HG03439 (cell line): ENCODE measurements around the gene ZNF331.

ENCODE experiments used
- ATAC-seq: cut with Tn5 transposase; IDR thresholded peaks from one replicate; pipeline ENCODE4 v1.9.1; 2021; ENCODE audit warnings: mild to moderate bottlenecking, moderate library complexity; ENCODE audit not compliant: unreplicated experiment

The ZNF331 gene

DNA sequence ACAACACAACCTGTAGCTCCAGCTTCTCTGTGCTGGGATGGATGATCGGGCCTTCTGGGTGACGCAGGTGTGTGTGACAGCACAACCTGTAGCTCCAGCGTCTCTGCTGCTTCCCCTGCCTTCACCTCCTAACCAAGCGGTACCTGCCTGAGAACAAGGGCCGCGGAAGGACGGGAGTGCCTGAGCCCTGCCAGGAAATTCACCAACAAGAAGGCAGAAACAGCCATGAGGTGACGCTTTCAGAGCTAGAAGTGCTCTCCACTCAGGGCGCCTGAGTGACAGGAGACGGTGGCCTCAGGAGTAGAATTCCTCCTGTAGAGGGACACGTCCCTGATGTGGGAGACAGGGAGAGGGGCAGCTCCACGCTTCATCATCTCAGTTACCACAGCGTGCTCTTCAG lies 17.4 kb downstream of the ZNF331 start:
- ATAC-seq: no peak

DNA sequence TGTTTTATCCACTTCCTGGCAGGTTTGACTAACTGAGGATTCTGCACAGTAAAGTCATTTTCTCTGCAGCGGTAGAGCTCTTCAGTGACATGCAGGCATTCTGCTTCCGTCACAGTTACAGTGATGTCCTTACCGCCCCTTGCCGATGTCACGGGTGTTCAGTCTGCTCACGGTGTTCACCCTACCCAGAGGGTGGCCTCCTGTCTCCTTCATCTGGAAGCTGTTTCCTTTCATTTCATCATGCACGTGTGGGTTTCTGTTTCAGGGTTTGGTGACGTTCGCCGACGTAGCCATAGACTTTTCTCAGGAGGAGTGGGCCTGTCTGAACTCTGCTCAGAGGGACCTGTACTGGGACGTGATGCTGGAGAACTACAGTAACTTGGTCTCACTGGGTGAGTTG lies 33.4 kb downstream of the ZNF331 start:
- ATAC-seq: no peak

DNA sequence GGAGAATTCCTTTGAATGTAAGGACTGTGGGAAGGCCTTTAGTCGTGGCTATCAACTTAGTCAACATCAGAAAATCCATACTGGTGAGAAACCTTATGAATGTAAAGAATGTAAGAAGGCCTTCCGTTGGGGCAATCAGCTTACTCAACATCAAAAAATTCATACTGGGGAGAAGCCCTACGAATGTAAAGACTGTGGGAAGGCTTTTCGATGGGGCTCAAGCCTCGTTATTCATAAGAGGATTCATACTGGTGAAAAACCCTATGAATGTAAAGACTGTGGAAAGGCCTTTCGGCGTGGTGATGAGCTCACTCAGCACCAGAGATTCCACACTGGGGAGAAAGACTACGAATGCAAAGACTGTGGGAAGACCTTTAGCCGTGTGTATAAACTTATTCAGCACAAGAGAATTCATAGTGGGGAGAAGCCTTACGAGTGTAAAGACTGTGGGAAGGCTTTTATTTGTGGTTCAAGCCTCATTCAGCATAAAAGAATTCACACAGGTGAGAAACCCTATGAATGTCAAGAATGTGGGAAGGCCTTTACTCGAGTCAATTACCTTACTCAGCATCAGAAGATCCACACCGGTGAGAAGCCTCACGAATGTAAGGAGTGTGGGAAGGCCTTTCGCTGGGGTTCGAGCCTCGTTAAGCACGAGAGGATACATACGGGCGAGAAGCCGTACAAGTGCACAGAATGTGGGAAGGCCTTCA lies 39.2 kb downstream of the ZNF331 start:
- ATAC-seq: no peak

DNA sequence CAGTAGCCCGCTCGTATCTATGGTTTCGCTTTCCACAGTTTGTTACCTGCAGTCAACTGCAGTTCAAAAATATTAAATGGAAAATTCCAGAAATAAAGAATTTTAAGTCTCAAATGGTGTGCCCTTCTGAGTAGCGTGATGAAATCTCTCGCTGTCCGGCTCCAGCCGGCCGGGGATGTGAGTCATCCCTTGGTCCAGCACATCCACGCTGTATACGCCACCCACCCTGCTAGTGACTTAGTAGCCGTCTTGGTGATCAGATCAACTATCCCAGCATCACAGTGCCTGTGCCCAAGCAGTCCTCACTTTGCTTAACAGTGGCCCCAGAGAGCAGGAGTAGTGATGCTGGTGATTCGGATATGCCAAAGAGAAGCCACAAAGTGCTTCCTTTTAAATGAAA lies 40.0 kb downstream of the ZNF331 start:
- ATAC-seq: no peak

DNA sequence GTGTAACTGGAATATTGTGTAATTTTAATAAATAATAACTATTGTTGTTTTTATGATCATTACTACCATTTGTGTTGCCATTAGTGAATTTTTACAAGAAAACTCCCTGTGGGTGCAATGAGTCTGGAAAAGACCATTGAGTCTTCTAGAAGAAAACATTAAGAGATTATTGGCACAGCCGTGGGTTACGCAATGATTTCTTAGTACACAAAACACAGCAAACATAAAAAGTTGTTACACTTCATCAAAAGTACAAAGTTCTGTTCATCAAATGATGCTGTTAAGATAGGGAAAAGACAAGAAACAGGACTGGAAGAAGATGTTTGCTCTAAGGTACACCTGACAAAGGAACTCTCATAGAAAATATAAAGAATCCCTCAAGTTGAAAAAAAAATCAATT lies 41.6 kb downstream of the ZNF331 start:
- ATAC-seq: no peak

DNA sequence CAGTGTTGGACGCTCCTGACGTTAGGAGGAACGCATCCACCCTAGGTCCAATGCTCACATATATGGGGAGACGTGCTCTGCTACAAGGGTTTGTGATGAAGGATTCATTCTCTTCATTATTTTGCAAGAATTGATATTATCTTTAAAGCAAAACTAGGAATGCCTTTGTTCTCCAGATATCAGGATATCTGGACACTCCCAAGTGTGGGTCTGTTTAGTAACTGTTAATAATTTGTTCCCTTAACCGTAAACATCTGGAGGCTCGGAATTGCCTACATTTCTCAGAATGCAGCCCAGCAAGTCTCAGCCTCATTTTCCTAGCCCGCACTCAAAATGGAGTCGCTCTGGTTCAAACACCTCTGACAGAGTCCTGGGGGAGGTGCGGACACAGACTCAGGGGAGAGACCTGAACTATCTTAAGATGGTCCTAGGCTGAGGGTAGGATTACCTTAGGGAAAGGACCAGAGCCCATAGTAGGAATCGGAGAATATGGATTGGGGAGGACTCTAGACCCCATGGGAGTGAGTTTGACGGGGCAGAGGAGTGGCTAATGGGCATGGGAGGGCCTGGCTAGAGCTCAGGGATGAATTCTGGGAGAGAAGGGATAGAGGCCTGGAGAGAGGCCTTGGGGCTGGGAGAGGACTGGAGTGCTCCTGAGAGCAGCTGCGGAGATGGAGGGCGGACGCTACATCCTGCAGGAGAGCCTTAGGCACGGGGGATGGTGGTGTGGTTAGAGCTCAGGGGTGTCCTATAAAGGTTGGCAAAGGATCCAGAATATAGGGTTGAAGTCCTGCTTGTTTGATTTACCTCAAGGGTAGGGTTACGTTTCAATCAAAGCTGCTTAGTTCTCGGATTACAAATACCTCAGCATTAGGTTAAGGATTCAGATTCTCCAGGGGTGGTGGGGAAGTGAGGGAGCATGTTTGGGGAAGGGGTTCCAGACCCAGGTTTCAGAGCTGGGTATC lies 43.2 kb downstream of the ZNF331 start:
- ATAC-seq: no peak

DNA sequence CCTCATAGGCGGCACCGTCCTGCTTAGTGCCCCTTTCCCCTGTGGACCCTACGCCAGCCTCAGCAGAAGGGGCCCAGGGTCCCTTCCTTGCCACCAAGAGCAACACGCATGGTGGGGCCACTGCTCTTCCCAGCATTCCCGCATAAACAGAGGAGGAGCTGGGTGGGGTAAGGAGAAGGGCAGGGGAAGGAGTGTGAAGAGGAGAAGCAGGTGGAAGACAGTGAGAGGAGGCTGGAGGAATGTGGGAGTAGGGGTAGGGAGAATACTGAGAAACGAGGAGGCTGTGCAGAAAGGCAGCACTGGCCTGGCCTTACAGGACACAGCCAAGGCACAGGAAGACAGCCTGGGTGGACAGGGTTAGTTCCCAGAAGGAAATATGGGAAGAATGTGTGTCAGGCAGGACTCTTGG lies 43.9 kb downstream of the ZNF331 start:
- no peak for ATAC-seq

DNA sequence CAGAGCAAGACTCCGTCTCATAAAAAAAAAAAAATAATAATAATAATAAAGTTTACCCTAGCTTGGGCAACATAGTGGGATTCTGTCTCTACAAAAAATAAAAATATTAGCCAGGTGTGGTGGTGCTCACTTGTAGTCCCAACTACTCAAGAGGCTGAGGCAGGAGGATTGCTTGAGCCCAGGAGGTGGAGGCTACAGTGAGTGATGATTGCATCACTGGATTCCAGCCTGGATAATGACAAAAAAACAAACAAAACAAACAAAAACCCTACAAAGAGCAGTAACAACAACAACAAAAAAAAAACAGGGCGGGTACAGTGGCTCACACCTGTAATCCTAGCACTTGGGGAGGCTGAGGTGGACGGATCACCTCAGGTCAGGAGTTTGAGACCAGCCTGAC lies 45.2 kb downstream of the ZNF331 start:
- ATAC-seq: no peak

DNA sequence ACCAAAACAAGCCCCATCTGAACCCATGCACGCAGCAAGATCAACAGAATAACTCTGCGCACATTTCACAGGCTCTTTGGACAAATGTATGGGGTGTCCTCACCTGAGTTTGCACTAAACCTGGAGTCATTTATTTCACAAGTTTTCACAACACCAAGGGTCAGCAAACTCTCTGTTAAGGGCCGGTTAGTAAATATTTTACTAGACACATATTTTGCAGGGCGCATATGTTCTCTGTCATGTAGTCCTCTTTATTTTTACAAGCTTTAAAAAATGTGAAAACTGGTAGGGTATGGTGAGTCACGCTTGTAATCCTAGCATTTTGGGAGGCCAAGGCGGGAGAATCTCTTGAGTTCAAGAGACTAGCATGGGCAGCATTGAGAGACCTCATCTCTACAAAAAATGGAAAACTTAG lies 48.3 kb downstream of the ZNF331 start:
- no peak for ATAC-seq

DNA sequence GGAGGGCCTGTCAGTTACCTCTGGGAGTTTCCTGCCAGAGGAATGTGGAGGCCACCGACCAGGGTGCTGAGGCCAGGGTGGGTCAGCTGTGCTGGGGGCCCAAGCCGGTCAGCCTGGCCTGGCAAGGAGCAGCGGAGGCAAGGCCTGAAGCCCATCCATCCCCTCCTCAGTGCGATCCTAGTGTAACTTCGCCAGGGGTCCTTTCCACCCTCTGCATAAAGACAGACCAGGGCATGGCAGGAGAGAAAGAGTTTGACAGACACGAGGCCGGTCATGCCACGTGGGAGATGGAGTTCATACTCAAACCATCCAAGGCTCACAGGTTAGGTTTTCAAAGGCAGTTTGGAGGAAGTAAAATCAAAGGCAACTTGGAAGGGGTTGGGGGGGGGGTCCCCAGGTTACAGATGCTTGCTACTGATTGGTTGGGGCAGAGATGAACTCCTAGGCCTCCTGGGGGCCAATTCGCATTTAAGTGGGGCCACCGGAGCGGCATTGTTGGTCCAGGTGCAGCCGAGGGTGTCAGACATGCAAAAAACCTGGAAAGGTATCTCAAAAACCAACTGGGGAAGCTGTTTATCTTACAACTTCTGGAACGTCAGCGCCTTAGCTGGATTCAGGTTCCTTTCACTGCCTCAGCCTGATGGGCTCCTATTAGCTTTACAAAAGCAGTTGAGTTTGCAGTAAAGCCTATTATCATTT lies 57.0 kb downstream of the ZNF331 start:
- ATAC-seq: no peak

DNA sequence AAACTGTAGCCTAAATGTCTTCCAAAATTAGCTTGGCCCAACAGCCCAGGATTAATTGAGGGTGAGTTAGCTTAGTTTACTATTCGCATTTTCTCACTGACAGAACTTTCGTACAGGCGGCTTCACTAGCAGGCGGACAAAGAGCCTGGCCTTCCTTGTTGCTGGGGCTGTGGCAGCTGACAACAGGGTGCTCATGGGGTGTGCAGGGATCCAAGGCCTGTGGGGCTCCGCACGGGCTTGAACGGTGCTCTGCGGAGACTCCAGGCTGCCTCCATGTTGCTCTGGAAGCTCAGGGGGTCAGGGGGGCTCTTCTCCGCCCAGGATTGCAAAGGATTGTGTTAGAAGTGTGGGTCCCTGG lies 57.5 kb downstream of the ZNF331 start:
- ATAC-seq: no peak

DNA sequence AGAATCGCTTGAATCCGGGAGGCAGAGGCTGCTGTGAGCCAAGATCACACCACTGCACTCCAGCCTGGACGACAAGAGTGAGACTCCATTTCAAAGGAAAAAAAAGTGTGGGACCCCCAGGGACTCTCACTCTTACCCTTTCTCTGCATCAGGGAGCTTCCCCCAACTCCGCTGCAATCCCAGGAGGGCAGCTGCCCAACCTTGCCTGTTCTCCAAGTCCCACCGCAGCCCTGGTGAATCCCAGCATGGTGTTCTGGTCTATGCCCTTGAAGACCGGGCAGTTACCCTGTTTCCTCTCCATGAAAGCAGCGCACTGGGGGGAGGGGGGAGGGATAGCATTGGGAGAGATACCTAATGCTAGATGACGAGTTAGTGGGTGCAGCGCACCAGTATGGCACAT lies 58.1 kb downstream of the ZNF331 start:
- no peak for ATAC-seq

DNA sequence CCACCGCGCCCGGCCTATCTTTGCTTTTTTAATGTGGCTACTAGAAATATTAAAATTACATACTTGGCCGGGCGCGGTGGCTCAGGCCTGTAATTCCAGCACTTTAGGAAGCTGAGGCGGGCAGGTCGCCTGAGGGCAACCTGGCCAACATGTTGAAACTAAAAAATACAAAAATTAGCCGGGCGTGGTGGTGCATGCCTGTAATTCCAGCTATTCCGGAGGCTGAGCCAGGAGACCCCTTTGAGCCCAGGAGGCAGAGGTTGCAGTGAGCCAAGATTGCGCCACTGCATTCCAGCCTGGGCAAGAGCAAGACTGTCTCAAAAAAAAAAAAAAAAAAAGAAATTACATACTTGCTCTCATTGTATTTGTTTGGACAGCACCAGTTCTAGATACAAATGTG lies 59.1 kb downstream of the ZNF331 start:
- ATAC-seq: no peak

DNA sequence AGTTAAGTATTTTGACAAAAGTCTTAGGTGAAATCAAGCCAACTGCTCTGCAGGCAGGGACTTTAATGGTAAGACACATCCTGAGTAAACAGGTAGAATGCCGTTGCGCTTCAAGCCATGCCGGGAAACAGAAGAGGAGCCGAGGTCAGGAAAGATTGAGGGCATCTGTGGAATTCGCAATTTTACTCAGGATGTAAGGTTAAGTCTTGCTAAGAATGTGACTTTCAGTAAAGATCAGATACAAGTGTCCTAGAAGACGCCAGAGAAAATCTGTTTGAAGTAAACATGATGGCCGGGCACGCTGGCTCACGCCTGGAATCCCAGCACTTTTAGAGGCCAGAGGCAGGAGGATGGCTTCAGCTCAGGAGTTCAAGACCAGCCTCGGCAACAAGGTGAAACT lies 60.4 kb downstream of the ZNF331 start:
- ATAC-seq: no peak

DNA sequence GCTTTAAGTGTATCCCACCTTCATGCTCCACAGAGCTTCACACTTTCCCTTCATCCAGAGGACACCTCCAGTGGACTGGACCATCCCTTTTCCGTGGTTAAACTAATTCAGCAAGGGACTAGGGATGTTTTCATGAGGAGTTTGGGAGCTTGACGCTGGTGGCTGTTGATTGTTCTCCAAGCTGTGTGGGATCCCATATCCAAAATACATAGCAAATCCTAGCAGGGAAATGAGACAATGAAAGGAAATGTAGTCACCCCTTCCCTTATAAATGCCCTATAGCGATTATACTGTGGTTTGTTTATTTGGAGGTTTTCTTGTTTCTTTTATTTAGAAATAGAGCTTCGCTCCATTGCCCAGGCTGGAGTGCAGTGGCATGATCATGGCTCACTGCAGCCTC lies 62.3 kb downstream of the ZNF331 start:
- no peak for ATAC-seq

DNA sequence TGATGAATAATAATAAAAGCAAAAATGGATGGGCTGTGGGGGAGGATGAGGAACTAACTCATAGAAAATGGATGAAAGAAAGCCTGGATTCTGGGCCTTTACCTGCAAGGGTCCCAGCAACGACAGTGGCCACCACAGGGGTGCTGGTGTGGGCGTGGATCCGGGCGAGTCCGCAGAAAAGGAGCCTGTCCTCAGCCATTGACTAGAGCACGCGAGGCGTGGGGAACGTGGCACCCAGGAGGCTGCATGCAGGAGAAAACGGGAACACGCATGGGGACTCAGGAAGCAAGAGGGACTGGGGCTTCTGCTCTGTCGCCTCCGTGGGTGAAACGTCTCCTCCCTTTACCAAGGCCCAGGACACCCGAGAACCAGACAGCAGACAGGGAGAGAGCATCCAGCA lies 68.1 kb downstream of the ZNF331 start:
- ATAC-seq: no peak

DNA sequence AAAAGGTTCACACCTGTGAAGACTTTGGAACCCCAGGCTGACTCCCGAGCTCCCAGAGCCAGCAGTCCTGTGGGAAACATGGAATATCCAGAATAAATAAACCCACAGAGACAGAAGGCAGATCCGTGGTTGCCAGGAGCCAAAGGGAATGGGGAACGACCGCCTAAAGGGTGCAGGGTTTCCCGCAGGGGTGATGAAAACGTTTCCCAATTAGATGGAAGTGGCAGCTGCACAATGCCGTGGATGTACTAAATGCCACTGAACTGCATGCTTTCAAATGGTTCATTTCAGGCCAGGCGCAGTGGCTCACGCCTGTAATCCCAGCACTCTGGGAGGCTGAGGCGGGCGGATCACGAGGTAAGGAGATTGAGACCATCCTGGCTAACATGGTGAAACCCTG lies 70.4 kb downstream of the ZNF331 start:
- ATAC-seq: no peak

DNA sequence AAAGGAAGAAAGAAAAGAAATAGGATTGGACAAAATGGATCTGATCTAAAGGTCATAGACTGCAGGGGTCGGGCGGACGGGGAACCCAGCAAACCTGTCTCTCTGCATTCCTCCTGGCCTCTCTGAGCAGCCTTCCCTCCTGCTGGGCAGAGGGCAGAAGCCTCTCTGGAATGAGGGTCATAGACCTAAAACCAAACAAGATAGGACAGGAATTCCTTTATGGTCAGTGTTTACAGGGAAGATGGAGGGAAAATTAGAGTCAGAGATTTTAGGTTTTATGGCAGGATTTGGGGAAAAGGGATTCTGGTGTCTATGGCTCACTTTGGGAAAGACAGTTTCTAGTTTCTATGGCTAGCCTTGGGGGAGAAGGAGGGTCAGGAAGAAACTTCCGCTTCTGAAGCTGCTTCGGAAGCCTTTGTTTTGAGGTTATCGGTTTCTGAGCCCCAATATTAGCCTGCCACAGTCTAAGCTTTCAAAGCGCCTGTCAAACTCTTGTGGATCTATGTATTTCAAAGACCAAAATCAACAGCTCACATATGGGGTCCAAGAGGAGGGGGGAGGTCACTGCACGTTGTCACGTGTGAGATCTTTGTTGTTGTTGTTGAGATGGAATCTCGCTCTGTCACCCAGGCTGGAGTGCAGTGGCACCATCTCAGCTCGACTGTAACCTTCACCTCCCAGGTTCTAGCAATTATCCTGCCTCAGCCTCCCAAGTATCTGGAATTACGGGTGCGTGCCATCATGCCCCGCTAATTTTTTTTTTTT lies 75.0 kb downstream of the ZNF331 start:
- no peak for ATAC-seq

DNA sequence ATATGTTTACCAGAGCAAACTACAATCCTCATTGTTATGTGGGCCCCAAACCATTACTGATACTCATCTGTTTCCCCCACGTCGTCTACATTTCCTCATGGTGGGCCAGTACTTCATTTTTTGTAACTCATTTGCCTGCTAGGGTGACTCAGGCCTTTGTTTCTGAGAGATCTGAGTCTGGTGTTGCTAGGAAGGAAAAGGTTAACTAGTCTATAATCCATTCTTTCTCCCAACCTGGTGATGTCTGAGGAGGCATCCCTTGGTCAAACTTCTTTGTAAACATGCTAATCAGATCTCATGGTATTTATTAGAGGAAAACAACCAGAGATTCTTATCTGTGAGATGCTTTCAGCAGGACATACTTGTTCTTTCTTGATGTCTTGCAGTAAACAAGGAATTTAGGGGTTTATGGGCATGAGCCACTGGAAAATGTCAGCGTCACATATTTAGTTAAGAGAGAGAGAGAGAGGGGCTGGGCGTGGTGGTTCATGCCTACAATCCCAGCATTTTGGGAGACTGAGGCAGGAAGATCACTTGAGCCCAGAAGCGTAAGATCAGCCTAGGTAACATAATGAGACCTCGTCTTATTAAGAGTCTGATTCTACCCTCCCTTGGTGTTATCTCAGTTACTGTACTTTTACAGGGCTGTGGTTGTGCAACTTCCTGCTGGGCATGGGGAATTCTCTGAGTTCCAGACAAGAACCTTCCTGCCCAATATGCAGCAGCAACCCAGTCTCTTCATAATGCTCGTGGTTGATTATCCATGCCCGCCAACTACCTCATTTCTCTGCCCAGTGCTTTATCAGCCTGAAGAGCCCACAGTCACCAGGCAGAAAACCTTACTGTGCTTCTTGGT lies 84.2 kb downstream of the ZNF331 start:
- no peak for ATAC-seq
